Measurements from ENCODE around the gene TAF11L3. TPM values are rescaled to one million over a fixed set of nuclear protein-coding genes. Genes with fewer than 3 reads are reported as not detected.

TAF11L3 gene
- not detected in 2 replicates for total RNA-seq

GRCh38 chr5:17518067-17518466 is at the start of gene TAF11L3:
Gene TAF11L3 (plus strand): TSS chr5:17518367.

GRCh38 chr5:17497931-17498330 is 20.2 kb upstream of the TAF11L3 start, which contains the start of gene TAF11L2:
Gene TAF11L2 (plus strand): TSS chr5:17498231.

GRCh38 chr5:17521501-17521900 is 3.3 kb downstream of the TAF11L3 start, which contains the start of gene TAF11L4:
Gene TAF11L4 (plus strand): TSS chr5:17521801.

GRCh38 chr5:17524935-17525334 is 6.8 kb downstream of the TAF11L3 start, which contains the start of gene TAF11L5:
Gene TAF11L5 (plus strand): TSS chr5:17525235.

GRCh38 chr5:17528369-17528768 is 10.2 kb downstream of the TAF11L3 start, which contains the start of gene TAF11L6:
Gene TAF11L6 (plus strand): TSS chr5:17528669.

Small RNA genes within 50 kb of the gene (small RNA-seq; reads per million reads assigned to genes)
- gene AC106774.3, result not detected

Other genes starting within 250 kb of the TAF11L3 start
- not detected in 2 replicates for gene TAF11L2, start 20.1 kb upstream of the TAF11L3 start, total RNA-seq
- not detected in 2 replicates for gene TAF11L4, start 3.4 kb downstream of the TAF11L3 start, total RNA-seq
- gene TAF11L5, start 6.9 kb downstream of the TAF11L3 start, total RNA-seq, result 0.39 TPM in 1 of 2 replicates, not detected in the other
- gene TAF11L6, start 10.3 kb downstream of the TAF11L3 start, total RNA-seq, result not detected in 2 replicates
- 0.39 TPM in 1 of 2 replicates, not detected in the other for gene TAF11L7, start 67.4 kb downstream of the TAF11L3 start, total RNA-seq
- gene TAF11L8, start 72.6 kb downstream of the TAF11L3 start, total RNA-seq, result not detected in 2 replicates
- gene TAF11L9, start 76.0 kb downstream of the TAF11L3 start, total RNA-seq, result 0.39 TPM in 1 of 2 replicates, not detected in the other
- 0.39 TPM in 1 of 2 replicates, not detected in the other for gene TAF11L10, start 79.5 kb downstream of the TAF11L3 start, total RNA-seq
- not detected in 2 replicates for gene TAF11L11, start 85.8 kb downstream of the TAF11L3 start, total RNA-seq
- not detected in 2 replicates for gene TAF11L12, start 92.0 kb downstream of the TAF11L3 start, total RNA-seq
- not detected in 2 replicates for gene TAF11L13, start 113.7 kb downstream of the TAF11L3 start, total RNA-seq
- gene TAF11L14, start 116.1 kb downstream of the TAF11L3 start, total RNA-seq, result not detected in 2 replicates

Data from placental epithelial cell (primary cell).